Measurements from ENCODE around the gene CLPTM1. TPM values are rescaled to one million over a fixed set of nuclear protein-coding genes. Genes with fewer than 3 reads are reported as not detected.

The CLPTM1 gene
- total and polyA plus RNA-seq, 2 experiments from 2014 or later: 41.6 to 71.5 TPM

GRCh38 chr19:44955505-44956439, 592 bp downstream of the CLPTM1 start (continued):
- TF ChIP-seq ETS1 (IDR thresholded peaks at IDR 0.05) (no peak), JUNB (IDR thresholded peaks at IDR 0.05; ENCODE audit: unreplicated experiment) (no peak), ZNF114 (CRISPR knock-in tag; IDR thresholded peaks at IDR 0.05) (no peak)

- no peak overlapping the region for H3K4me3 ChIP-seq
- H3K27me3 ChIP-seq (ENCODE audit: insufficient read depth): no peaks in the 10 kb centered on the region
- H3K4me1 ChIP-seq (ENCODE audit: insufficient read depth): peaks cover 5% of the 10 kb centered on the region
- no peaks in the 10 kb centered on the region for H3K9me2 ChIP-seq (ENCODE audit: insufficient read depth)
- H3K36me3 ChIP-seq (ENCODE audit: insufficient read depth): 0 out of 2 replicates have a peak, but pooled peaks cover 6% of the 10 kb centered on the region
- peaks cover 15% of the 10 kb centered on the region for H4K20me1 ChIP-seq (replicated peaks; ENCODE audit: insufficient read depth)
- Mint-ChIP-seq H3K4me1 (peaks cover 22% of the 10 kb centered on the region), H3K9me3 (no peaks in the 10 kb centered on the region; the same call in 2 of the 3 replicates), H3K27me3 (ENCODE audit: insufficient read depth, low read depth, poor library complexity) (peaks cover 16% of the 10 kb centered on the region), H3K36me3 (ENCODE audit: low read depth) (peaks cover 12% of the 10 kb centered on the region), H3K4me3 (no peak overlapping the region), H3K27ac (no peak overlapping the region)
- H3K79me2 ChIP-seq (replicated peaks; ENCODE audit: insufficient read depth): peaks cover 63% of the 10 kb centered on the region
- no peak for DNase-seq (ENCODE audit: low spot score)
- H3K27ac ChIP-seq (ENCODE audit: low read depth): no peak overlapping the region; the same call in 1 of the 2 replicates
- no peak overlapping the region for H3K4me2 ChIP-seq
- peaks cover 15% of the 10 kb centered on the region; the same call in 1 of the 2 replicates for H3F3A ChIP-seq (replicated peaks; ENCODE audit: low read depth)
- no peak overlapping the region for H2AFZ ChIP-seq
- no peak for ATAC-seq
- TF ChIP-seq ZNF331 (CRISPR knock-in tag; IDR thresholded peaks at IDR 0.05; ENCODE audit: low read depth) (no peak), STAT1 (IDR thresholded peaks at IDR 0.05; ENCODE audit: unreplicated experiment) (no peak), ZNF462 (CRISPR knock-in tag; IDR thresholded peaks at IDR 0.05) (no peak), POLR2AphosphoS5 (IDR thresholded peaks at IDR 0.05; ENCODE audit: low read depth) (no peak), NANOG (IDR thresholded peaks at IDR 0.05; ENCODE audit: borderline replicate concordance) (no peak), EZH2 (IDR thresholded peaks at IDR 0.05; ENCODE audit: low read depth, unreplicated experiment) (no peak), CTCF (conservative IDR thresholded peaks at IDR 0.05; ENCODE audit: low read depth in 2 of 2) (no peak), REST (IDR thresholded peaks at IDR 0.05; ENCODE audit: unreplicated experiment) (no peak), EZH2phosphoT487 (IDR thresholded peaks at IDR 0.05; ENCODE audit: unreplicated experiment) (no peak)
Observed at GRCh38 chr19:44957526-44957925, 2.3 kb downstream of the CLPTM1 start.

Data from GM23338 (cell line).